Duodenal mucosa (tissue), 2 donors: Measurements from ENCODE around the gene CLEC16A.

Source experiments
- H3K27ac ChIP-seq: one replicate; pipeline ENCODE4 v1.7.0; 2013; ENCODE audit warnings: low read depth, low read length
- H3K27me3 ChIP-seq, 2 donors: one replicate each; pipeline ENCODE4 v1.7.0; 2013; ENCODE audit warnings: low read length in 2 of 2, control low read depth in 1 of 2; ENCODE audit not compliant: insufficient read depth in 2 of 2, control insufficient read depth in 1 of 2
- H3K36me3 ChIP-seq, 2 donors: one replicate each; pipeline ENCODE4 v1.7.0; 2013; ENCODE audit warnings: low read length in 2 of 2, control low read depth in 1 of 2; ENCODE audit not compliant: insufficient read depth in 2 of 2, control insufficient read depth in 1 of 2
- H3K4me1 ChIP-seq, 2 donors: one replicate each; pipeline ENCODE4 v1.7.0; 2013; ENCODE audit warnings: low read length in 2 of 2, control low read depth in 1 of 2; ENCODE audit not compliant: insufficient read depth in 2 of 2, control insufficient read depth in 1 of 2
- H3K4me3 ChIP-seq, 2 donors: one replicate each; pipeline ENCODE4 v1.7.0; 2013; ENCODE audit warnings: low read length in 2 of 2, low read depth in 1 of 2
- H3K9ac ChIP-seq, 2 donors: one replicate each; pipeline ENCODE4 v1.7.0; 2013; ENCODE audit warnings: low read length in 2 of 2, low read depth in 1 of 2
- H3K9me3 ChIP-seq, 2 donors: one replicate each; pipeline ENCODE4 v1.7.0; 2013; ENCODE audit warnings: low read length in 2 of 2, control low read depth in 1 of 2; ENCODE audit not compliant: control insufficient read depth in 1 of 2

Gene CLEC16A

DNA sequence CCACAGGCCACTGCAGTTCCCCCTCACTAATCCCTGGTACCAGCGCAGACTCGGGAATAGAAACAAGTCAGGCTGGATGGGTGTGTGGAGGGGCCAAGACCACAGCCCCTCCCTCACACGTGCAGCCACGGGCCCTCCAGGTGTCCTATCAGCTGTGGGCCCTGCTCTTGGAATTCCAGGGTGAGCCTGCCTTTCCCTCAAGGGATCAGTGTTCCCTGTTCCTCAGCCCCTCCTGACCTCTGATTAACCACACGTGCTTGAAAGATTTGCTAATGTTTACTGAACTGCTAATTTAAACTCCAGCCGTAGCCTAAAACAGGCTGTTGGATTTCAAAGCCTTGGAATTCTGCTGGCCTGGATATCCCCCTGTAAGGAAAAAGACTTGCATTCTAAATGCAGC is 165.2 kb downstream of the CLEC16A start:
- Histone ChIP-seq H3K9me3 (peaks cover 3 to 8% of the 10 kb centered on the region in 2 donors), H3K36me3 (peaks cover 0 to 4% of the 10 kb centered on the region in 2 donors), H3K27me3 (no peaks in the 10 kb centered on the region), H3K27ac (peak overlapping the region; percentile 30), H3K9ac (no peak overlapping the region), H3K4me1 (peaks cover 26 to 27% of the 10 kb centered on the region in 2 donors), H3K4me3 (no peak overlapping the region)

DNA sequence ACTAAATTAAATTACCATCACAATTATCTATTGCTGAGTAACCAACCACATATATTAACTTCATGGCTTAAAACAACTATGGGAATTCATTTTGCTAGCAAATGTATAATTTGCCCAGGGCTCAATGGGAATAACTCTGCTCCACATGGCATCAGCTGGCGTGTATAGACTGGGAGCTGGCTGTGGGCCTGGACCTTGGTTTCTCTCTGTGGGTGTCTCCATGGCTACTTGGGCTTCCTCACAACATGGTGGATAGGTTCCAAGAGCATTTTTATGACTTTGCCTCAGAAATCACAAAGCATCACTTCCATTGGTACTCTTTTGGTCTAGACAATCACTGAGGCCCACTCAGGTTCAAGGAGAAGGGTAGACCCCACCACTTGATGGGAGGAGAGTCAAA is 166.8 kb downstream of the CLEC16A start:
- Histone ChIP-seq H3K36me3 (peaks cover 0 to 4% of the 10 kb centered on the region in 2 donors), H3K27me3 (no peaks in the 10 kb centered on the region), H3K4me3 (no peak overlapping the region), H3K9ac (no peak overlapping the region), H3K4me1 (peaks cover 14 to 15% of the 10 kb centered on the region in 2 donors), H3K27ac (no peak overlapping the region), H3K9me3 (peaks cover 3 to 8% of the 10 kb centered on the region in 2 donors)

DNA sequence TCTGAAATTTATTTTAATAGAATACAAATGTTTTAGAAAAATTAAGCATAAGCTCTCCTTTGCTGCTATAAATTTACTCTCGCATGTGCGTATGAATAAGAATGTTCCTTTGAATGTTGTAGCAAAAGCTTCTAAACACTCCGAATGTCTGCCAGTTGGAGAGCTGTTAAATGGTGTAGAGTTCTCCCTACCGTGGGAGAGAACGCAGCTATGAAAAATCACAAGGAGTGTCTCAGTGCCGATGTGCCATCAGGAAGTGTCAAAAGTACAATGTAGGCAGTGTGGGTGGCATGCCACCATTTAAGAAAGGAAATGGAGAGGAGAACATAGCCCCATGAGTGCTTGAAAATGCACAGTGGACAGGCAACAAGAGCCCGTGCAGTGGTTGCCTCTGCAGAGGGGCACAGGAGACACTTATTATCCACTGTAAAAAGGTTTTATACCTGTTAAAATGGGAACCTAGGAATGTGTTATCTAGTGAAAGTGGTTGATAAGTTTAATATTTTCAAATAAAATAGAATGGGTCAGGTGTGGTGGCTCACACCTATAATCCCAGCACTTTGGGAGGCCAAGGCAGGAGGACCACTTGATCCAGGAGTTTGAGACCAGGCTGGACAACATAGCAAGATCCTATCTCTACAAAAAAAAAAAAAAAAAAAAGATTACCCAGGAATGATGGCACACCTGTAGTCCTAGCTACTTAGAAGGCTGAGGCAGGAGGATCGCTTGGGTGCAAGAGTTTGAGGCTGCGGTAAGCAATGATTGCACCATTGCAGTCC is 167.7 kb downstream of the CLEC16A start:
- Histone ChIP-seq H3K9ac (no peak overlapping the region), H3K27ac (no peak overlapping the region), H3K36me3 (peaks cover 0 to 4% of the 10 kb centered on the region in 2 donors), H3K4me1 (peaks cover 12 to 14% of the 10 kb centered on the region in 2 donors), H3K27me3 (no peaks in the 10 kb centered on the region), H3K9me3 (peaks cover 3 to 8% of the 10 kb centered on the region in 2 donors), H3K4me3 (no peak overlapping the region)

DNA sequence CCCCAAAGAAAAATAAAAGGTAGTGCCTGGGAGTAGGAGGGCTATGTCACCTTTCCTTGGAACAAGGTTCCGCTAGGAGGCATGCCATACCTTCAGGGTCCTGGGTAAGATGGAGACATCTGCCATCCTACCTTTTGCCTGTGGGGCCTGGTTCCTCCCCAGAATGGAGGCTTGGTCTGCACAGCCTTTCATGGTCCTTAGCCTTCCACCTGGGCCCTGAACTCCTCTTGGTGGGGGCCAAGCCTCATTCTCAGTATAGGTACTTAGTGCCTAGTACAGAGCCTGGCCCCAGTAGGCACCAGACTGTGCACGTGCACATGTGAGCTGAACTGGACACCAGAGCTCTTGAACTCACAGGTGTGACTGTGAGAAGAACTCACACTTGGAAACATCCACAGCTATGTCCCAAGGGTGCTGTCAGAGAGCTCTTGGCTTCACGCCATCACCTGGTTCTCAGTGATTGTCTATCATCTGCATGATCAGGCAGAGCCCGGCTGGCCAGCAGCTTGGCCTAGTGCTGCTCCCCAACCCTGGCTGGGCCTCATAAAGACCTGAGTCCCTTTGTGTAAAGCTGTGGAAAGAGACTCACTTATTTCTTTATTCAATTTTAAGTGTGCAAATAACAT is 168.5 kb downstream of the CLEC16A start:
- peaks cover 0 to 1% of the 10 kb centered on the region in 2 donors for H3K36me3 ChIP-seq
- peaks cover 9 to 12% of the 10 kb centered on the region in 2 donors for H3K4me1 ChIP-seq
- H3K27me3 ChIP-seq: no peaks in the 10 kb centered on the region
- H3K27ac ChIP-seq: no peak overlapping the region
- H3K9ac ChIP-seq: no peak overlapping the region
- H3K4me3 ChIP-seq: no peak overlapping the region
- peaks cover 3 to 8% of the 10 kb centered on the region in 2 donors for H3K9me3 ChIP-seq

DNA sequence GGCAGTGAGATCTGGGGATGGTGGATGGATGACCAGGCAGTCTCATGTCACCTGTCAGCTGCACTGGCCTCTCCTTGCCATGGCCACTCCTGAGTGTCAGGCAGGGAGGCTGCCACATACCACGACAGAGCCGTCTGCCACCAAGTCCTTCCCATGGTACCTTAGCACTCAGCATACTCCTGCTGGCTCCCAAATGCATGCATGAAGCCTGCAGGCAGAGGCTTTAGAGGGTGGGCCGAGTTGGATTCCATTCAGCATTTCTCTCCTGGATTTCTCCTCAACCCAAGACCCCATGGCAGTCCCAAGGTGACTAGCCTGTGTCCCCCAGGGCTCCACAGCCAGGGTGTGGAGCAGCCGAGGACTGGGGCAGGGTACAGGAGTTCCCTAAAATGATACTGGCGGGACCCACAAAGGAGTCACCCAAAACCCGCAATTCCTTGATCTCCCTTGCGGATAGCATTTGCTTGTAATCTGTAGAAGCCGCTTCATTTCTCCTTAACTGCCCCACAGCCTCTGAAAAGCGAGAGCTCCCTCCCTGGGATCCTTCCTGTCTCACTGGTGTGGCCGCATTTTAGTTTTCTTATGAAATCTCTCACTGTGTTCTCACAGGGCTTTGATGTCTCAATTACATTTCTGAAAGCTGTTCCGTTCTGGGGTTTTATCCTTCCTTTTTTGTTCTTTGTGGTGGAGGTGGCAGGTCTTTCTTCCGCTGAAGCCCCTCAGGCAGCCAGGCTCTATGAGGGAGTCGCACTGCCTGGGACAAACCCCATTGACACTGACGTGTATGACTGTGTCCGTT is 170.2 kb downstream of the CLEC16A start:
- Histone ChIP-seq H3K9ac (peak overlapping the region in 1 of 2 donors; percentile 6), H3K27ac (no peak overlapping the region), H3K4me1 (peaks cover 4 to 12% of the 10 kb centered on the region in 2 donors), H3K36me3 (no peaks in the 10 kb centered on the region), H3K4me3 (peak overlapping the region in 1 of 2 donors; percentile 7), H3K27me3 (no peaks in the 10 kb centered on the region), H3K9me3 (peaks cover 3 to 8% of the 10 kb centered on the region in 2 donors)

DNA sequence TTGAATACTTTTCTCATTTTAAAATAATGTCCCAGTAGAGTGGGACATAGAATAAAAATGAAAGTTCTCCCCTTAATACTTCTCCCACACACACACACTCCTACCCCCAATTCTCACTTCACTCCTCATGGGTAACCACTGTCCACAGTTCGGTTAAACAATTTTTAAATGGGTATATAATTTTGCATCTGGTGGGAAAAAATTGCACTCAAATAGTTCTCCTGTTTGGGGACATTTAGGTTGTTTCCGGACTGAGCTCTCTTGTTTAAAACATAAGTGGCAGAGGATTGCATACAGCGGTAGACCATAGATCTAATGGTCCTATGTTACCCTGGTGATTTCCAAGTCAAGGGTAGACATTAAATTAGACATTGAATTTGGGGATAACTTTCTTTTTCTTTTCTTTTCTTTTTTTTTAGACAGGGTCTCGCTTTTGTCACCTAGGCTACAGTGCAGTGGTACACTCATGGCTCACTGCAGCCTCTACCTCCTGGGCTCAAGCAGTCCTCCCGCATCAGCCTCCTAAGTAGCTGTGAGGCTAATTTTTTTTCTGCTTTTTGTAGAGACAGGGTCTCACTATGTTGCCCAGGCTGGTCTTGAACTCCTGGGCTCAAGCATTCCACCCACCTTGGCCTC is 173.3 kb downstream of the CLEC16A start:
- H3K9me3 ChIP-seq: no peaks in the 10 kb centered on the region
- no peaks in the 10 kb centered on the region for H3K27me3 ChIP-seq
- no peak overlapping the region for H3K27ac ChIP-seq
- H3K4me1 ChIP-seq: peaks cover 4 to 12% of the 10 kb centered on the region in 2 donors
- H3K4me3 ChIP-seq: no peak overlapping the region
- no peak overlapping the region for H3K9ac ChIP-seq
- H3K36me3 ChIP-seq: peaks cover 0 to 13% of the 10 kb centered on the region in 2 donors

DNA sequence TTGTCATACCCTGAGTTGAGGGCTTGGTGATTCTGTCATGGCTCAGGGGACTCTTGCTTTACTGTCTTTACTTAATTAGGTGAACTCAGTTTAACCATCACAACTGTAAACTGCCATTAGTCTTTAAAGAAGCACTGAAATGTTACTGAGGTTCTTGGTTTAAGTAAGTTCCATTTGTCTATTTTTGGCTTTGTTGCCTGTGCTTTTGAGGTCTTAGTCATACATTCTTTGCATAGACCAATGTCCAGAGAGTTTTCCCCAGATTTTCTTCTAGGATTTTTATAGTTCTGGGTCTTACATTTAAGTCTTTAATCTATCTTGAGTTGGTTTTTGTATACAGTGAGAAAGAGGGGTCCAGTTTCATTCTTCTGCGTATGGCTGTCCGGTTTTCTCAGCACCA is 174.1 kb downstream of the CLEC16A start:
- H3K36me3 ChIP-seq: peaks cover 3 to 19% of the 10 kb centered on the region in 2 donors
- H3K4me1 ChIP-seq: peaks cover 4 to 11% of the 10 kb centered on the region in 2 donors
- H3K9me3 ChIP-seq: no peaks in the 10 kb centered on the region
- no peak overlapping the region for H3K27ac ChIP-seq
- H3K9ac ChIP-seq: no peak overlapping the region
- H3K4me3 ChIP-seq: no peak overlapping the region
- H3K27me3 ChIP-seq: no peaks in the 10 kb centered on the region

DNA sequence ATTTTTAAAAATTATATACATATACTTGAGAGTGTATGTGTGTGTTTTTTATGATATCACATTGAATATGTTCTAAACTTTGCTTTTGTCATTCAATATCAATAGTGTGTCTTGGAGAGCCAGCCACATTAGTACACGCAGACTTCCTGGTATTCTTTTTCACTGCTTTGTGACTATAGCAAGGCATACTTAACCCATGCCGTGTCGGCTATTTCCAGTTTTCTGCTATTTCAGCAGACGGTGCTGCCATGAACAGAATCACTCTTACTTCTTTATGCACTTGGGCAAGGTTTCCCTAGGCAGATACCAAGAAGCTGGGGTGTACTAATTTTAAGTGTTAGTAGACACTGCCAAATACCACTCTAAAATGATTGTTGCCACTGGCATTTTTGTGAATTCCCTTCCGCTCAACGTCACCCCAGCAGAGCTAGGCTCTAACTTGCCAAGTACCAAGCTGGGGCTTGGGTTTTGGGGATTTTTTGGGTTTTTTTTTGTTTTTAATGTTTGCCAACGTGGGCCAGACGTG is 176.8 kb downstream of the CLEC16A start:
- Histone ChIP-seq H3K27ac (no peak overlapping the region), H3K27me3 (no peaks in the 10 kb centered on the region), H3K9me3 (no peaks in the 10 kb centered on the region), H3K4me1 (no peaks in the 10 kb centered on the region), H3K36me3 (peaks cover 20 to 44% of the 10 kb centered on the region in 2 donors), H3K9ac (no peak overlapping the region), H3K4me3 (no peak overlapping the region)

DNA sequence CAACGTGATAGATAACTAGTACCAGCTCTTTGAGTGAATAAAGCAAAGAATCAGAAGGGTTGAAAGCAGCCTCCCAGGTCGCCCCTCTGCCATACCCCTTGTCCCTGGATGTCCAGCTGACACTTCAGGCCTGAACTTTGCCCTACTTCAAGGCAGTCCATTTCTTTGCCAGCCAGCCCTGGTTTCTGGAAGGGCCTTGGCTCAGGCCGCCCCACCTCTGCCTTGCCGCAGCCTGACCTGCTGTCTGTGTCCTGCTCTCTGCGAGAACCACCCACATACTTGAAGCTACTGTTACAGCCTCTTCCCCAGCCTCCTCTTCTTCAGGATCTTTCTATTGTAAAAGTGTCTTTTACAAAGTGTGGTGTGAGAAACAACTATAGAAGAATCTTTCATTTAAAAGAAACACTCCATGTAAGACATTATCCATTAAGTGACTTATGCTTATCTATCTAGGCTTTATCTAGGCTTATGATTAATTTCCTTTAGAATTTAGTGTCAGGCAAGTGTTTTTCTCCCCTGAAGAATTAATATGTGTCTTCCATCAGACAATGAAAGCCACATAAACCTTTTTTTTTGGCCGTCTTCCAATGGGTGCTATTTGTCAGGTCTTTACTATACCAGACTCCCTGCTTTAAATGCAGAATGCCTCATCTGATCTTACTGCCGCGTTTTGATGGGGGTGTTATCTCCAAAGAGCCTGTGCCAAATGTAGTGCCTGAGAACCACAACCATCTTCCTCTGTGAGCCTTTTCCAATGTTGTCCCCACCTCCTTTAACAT is 177.7 kb downstream of the CLEC16A start:
- Histone ChIP-seq H3K4me3 (no peak overlapping the region), H3K27me3 (no peaks in the 10 kb centered on the region), H3K36me3 (peaks cover 21 to 44% of the 10 kb centered on the region in 2 donors), H3K4me1 (no peaks in the 10 kb centered on the region), H3K9ac (no peak overlapping the region), H3K9me3 (no peaks in the 10 kb centered on the region), H3K27ac (no peak overlapping the region)
